Measurements from ENCODE around the gene E2F4. TPM values are rescaled to one million over a fixed set of nuclear protein-coding genes. Genes with fewer than 3 reads are reported as not detected.

The E2F4 gene
- total RNA-seq, 4 donors from 2014 or later: 84.9 to 156 (median 107) TPM

DNA sequence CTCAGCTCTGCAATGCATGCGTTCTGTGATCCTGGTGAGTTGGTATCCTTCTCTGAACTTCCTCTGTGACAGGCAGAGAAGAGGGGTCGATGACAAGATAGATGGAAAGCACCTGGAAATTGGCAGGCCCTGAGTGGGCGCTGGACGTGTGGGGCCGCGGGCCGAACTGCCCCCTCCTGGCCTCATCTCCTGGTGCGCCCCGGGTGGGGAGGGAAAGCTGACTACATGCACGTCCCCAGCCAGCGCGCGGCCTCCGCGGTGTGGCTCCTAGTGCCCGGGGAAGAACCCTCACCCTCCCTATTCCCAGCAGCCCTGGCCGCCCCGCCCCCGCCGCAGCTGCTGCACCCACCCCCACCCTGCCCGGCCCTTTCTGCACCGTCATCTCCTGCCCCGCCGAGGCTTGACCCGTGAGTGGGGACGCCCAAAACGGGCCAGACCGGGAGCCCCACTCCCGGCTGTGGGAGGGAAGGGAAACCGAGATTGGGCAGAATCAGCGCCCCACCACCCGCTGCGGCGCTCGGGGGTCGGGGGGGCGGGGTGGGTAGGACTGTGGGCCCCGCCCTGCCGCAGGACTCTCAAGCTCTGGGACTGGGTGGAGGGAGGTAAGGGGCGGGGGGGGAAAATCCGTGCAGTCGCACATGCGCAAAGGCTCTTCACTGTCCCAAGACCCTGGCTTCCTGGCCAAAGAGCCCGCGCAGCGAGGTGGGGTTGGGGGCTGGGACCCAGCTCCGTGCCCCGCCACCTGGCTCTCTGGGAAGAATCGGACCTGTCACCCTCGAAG is 21.6 kb upstream of the E2F4 start, which contains the start of gene NOL3:
TSS of gene NOL3 (plus strand) at position 371 of the 781 bp plus-strand sequence.
- DNase-seq (ENCODE audit: low spot score) (peak; percentile 57), ATAC-seq (ENCODE audit: low FRiP score) (peak; percentile 76)
- no peak for TF ChIP-seq CTCF (IDR thresholded peaks at IDR 0.05)

- DNase-seq (ENCODE audit: low spot score): no peak
- ATAC-seq (ENCODE audit: low FRiP score): peak; percentile 16
- TF ChIP-seq CTCF (IDR thresholded peaks at IDR 0.05): no peak
Observed at GRCh38 chr16:67170949-67171649, 20.9 kb upstream of the E2F4 start.

DNA sequence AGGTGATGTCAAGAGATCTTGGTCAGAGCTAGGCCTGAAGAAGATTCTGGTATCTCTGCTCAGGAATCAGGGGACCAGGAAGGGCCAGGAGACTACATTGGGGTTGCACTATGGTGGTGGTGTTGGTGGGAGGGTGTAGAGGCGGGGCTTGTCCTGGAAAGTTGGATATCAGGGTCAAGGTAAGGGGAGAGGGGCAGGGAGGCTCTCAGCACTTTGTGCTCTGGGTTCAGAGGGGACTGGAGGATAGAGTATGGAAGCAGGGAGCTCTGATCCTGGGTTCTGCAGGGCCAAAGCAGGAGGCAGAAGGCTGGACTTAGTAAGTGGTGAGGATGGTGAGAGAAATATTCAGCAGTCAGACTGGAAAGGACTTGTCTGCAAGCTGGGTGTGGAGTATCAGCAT is 18.6 kb upstream of the E2F4 start:
- no peak for TF ChIP-seq CTCF (IDR thresholded peaks at IDR 0.05)
- DNase-seq (ENCODE audit: low spot score): no peak
- ATAC-seq (ENCODE audit: low FRiP score): no peak

DNA sequence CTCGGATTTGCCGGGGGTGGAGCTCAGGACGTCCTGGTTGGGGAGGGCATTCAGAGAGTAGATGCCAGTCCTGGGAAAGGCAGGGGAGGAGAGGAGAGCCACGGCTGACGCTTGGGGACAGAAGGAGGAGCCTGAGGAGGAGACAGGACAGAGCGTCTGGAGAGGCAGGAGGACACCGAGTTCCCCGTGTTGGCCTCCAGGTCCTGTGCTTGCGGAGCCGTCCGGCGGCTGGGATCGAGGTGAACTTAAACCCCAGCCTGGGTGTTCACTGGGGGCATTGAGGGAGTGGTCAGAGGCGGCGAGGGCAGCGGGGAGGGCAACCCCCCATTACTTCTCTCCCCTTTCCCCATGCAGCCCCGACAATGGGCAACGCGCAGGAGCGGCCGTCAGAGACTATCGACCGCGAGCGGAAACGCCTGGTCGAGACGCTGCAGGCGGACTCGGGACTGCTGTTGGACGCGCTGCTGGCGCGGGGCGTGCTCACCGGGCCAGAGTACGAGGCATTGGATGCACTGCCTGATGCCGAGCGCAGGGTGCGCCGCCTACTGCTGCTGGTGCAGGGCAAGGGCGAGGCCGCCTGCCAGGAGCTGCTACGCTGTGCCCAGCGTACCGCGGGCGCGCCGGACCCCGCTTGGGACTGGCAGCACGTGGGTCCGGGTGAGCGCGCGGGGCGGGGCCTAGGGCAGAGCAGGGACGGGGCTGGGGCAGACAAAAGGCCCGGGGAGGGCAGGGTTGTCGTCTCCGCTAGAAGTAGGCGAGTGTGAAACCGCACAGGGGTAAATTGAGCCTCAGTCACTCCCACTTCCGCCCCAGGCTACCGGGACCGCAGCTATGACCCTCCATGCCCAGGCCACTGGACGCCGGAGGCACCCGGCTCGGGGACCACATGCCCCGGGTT is 17.9 kb upstream of the E2F4 start:
- no peak for TF ChIP-seq CTCF (IDR thresholded peaks at IDR 0.05)
- ATAC-seq (ENCODE audit: low FRiP score): peak; percentile 79
- peak; percentile 56 for DNase-seq (ENCODE audit: low spot score)

DNA sequence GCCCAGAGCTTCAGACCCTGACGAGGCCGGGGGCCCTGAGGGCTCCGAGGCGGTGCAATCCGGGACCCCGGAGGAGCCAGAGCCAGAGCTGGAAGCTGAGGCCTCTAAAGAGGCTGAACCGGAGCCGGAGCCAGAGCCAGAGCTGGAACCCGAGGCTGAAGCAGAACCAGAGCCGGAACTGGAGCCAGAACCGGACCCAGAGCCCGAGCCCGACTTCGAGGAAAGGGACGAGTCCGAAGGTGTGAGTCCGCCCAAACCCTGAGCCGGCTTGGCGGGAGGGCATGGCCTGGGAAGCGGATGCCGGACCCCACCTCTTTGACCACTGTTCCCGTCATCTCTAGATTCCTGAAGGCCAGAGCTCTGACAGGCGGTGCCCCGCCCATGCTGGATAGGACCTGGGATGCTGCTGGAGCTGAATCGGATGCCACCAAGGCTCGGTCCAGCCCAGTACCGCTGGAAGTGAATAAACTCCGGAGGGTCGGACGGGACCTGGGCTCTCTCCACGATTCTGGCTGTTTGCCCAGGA is 17.2 kb upstream of the E2F4 start:
- no peak for ATAC-seq (ENCODE audit: low FRiP score)
- TF ChIP-seq CTCF (IDR thresholded peaks at IDR 0.05): no peak

DNA sequence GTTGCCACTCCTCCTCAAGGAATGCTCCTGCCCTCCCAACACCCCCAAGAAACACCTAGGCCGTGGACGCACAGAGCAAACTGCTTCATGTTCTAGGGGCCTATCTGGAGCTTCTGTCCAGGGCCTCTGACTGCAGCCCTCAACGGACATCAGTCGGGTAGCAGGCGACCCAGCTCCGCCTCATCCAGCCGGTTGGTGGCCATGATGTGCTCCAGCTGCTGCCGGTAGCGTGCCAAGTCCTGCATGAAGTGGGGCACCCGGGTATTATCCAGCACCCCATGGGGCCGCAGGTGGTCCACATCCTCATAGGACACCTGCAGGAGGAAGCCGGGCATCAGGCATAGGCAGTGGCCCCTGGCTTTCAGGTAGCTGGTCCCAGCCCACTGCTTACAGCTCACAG is 15.3 kb upstream of the E2F4 start:
- ATAC-seq (ENCODE audit: low FRiP score) (no peak), DNase-seq (ENCODE audit: low spot score) (no peak)
- TF ChIP-seq CTCF (IDR thresholded peaks at IDR 0.05): no peak

More for the DNA sequence above, 17.2 kb upstream of the E2F4 start:
- DNase-seq (ENCODE audit: low spot score): no peak

All from omental fat pad (tissue), 4 donors.